ACC112 (cell line): ENCODE results near the gene CHMP4A.
A peak's percentile ranks its signal among the peaks of the same experiment; 100 is the strongest.

ENCODE experiments used
- H2AFZ ChIP-seq: fragments of 200-600 bp; sonication (generic); one replicate; pipeline ENCODE4 v1.6.0; 2017; ENCODE audit warnings: antibody characterized with exemption, low read length; ENCODE audit not compliant: unreplicated experiment
- H3K27ac ChIP-seq: fragments of 200-600 bp; sonication (generic); 2 replicates; pipeline ENCODE4 v1.5.1; 2014; ENCODE audit warnings: low read depth, mild to moderate bottlenecking, antibody characterized with exemption, low read length, moderate library complexity
- H3K27me3 ChIP-seq: fragments of 200-600 bp; sonication (generic); 2 replicates; pipeline ENCODE4 v1.6.1; 2014; ENCODE audit warnings: mild to moderate bottlenecking, antibody characterized with exemption, low read length, moderate library complexity, mixed read lengths; ENCODE audit not compliant: insufficient read depth
- H3K36me3 ChIP-seq: fragments of 200-600 bp; sonication (generic); 2 replicates; pipeline ENCODE4 v1.6.1; 2016; ENCODE audit warnings: mild to moderate bottlenecking, antibody characterized with exemption, low read length, moderate library complexity, mixed read lengths; ENCODE audit not compliant: insufficient read depth
- H3K4me1 ChIP-seq: fragments of 200-600 bp; sonication (generic); one replicate; pipeline ENCODE4 v1.6.1; 2016; ENCODE audit warnings: low read length, mixed read lengths; ENCODE audit not compliant: insufficient read depth, unreplicated experiment, control insufficient read depth
- H3K4me3 ChIP-seq: fragments of 200-600 bp; sonication (generic); 2 replicates; pipeline ENCODE4 v1.5.1; 2014; ENCODE audit warnings: mild to moderate bottlenecking, low read depth, low read length
- H3K79me2 ChIP-seq: fragments of 200-600 bp; sonication (generic); one replicate; pipeline ENCODE4 v1.6.0; 2016; ENCODE audit warnings: low read length; ENCODE audit not compliant: control insufficient read depth, unreplicated experiment, insufficient read depth

CHMP4A gene

GRCh38 chr14:24192933-24193332, 20.4 kb downstream of the CHMP4A start:
- Histone ChIP-seq H3K79me2 (peaks cover 43% of the 10 kb centered on the region), H2AFZ (no peak overlapping the region), H3K4me1 (peaks cover 18% of the 10 kb centered on the region), H3K27me3 (no peaks in the 10 kb centered on the region), H3K27ac (no peak overlapping the region), H3K4me3 (no peak overlapping the region), H3K36me3 (peaks cover 19% of the 10 kb centered on the region)

DNA sequence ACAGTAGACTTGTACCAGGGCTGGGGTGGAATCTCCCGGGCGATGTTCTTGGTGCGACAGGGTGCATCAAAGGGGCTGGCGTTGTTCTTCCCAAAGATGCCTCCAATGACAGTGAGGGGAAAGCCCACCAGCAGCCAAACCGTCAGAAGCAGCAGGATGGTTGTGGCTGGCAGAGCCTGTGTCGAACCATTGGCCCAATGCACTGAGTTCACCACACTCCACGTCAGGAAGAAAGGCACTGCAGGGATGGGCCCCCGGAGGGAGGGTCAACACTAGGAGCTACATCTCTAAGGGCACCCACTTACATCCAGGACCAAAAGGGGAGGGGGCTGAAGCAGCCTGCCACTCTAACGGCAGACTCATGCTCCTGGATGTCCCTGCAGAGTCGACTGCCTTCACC, 22.9 kb downstream of the CHMP4A start:
- Histone ChIP-seq H3K4me3 (no peak overlapping the region), H3K27ac (no peak overlapping the region), H3K36me3 (peaks cover 19% of the 10 kb centered on the region), H3K79me2 (peaks cover 36% of the 10 kb centered on the region), H3K4me1 (peaks cover 16% of the 10 kb centered on the region), H3K27me3 (no peaks in the 10 kb centered on the region), H2AFZ (no peak overlapping the region)

- H3K79me2 ChIP-seq: peaks cover 27% of the 10 kb centered on the region
- H3K4me1 ChIP-seq: peaks cover 13% of the 10 kb centered on the region
- H3K27me3 ChIP-seq: no peaks in the 10 kb centered on the region
- peaks cover 19% of the 10 kb centered on the region for H3K36me3 ChIP-seq
- peak overlapping the region; percentile 90; the same call in 1 of the 2 replicates for H3K4me3 ChIP-seq
- no peak overlapping the region for H2AFZ ChIP-seq
- H3K27ac ChIP-seq: peak overlapping the region; percentile 18
These were observed 23.8 kb downstream of the CHMP4A start for GRCh38 chr14:24189460-24189859.

GRCh38 chr14:24189059-24189375, 24.3 kb downstream of the CHMP4A start:
- H3K4me3 ChIP-seq: peak overlapping the region; percentile 90
- peak overlapping the region; percentile 18 for H3K27ac ChIP-seq
- H3K36me3 ChIP-seq: peaks cover 19% of the 10 kb centered on the region
- peaks cover 9% of the 10 kb centered on the region for H3K4me1 ChIP-seq
- no peaks in the 10 kb centered on the region for H3K27me3 ChIP-seq
- H2AFZ ChIP-seq: no peak overlapping the region
- peaks cover 22% of the 10 kb centered on the region for H3K79me2 ChIP-seq

- Histone ChIP-seq H2AFZ (peak within 1 kb of the TSS; percentile 15), H3K4me1 (peaks cover 6% of the 10 kb centered on the region), H3K27me3 (no peaks in the 10 kb centered on the region), H3K79me2 (peaks cover 19% of the 10 kb centered on the region), H3K27ac (peak within 1 kb of the TSS; percentile 45), H3K4me3 (peak within 1 kb of the TSS; percentile 90), H3K36me3 (peaks cover 19% of the 10 kb centered on the region)
These were observed 24.8 kb downstream of the CHMP4A start, which contains the start of gene IPO4 for GRCh38 chr14:24188251-24189058. Gene IPO4 (minus strand): TSS chr14:24188816. CDS start chr14:24188787, 29 bp downstream.

DNA sequence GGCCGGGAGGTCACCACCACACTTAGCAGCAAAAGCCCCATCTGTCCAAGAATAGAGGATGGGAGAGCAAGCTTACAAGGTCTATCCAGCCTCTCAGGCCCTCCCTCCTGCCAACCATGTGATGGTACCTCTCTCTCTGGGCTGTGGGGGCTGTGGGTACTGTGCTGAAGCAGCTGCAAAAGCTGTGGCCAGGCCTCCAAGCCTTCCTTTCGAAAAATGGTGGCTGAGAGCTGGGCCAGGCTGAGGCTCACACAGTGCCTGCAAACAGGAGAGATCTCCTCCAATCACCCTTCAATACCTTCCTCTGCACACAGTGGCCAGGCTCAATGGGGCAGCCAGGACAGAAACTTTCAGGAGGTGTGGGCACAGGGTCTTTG, 25.8 kb downstream of the CHMP4A start:
- Histone ChIP-seq H3K27ac (no peak overlapping the region), H3K4me1 (peaks cover 6% of the 10 kb centered on the region), H3K27me3 (no peaks in the 10 kb centered on the region), H3K36me3 (peaks cover 13% of the 10 kb centered on the region), H2AFZ (no peak overlapping the region), H3K4me3 (peak overlapping the region; percentile 90), H3K79me2 (peaks cover 13% of the 10 kb centered on the region)

DNA sequence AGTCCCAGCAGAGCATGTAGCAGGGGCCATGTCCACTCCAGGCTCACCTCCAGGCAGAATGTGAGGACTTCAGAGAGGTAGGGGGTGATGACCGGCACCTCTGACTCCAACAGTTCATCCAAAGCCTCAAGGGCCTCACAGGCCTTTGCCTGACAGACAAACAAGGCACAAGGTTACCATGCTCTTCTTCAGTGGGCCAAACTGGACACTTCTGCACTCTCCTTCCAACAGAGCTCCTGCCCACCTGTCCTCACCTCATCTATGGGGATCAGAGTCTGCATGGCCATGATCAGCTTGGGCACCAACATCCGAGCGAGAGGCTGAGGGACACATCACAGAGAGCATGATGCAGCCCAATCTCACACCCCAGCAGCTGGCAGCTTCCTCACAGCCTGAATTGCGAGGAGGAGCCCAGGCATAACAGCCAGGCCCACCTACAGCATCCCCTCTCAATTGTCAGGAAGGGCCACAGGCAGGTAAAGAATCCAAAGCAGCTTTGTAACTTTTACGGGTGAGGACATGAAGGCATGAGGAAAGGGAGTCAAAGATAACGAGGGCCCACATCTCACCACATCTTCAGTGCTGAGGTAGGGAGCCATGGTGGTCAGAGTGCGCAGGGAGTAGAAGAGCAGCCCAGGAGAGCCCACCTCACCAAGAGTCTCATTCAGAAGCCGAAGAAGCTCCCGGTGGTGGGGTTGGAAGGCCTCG, 26.3 kb downstream of the CHMP4A start:
- Histone ChIP-seq H2AFZ (no peak overlapping the region), H3K27ac (no peak overlapping the region), H3K79me2 (peaks cover 11% of the 10 kb centered on the region), H3K4me3 (peak overlapping the region; percentile 90; the same call in 1 of the 2 replicates), H3K27me3 (no peaks in the 10 kb centered on the region), H3K36me3 (0 out of 2 replicates have a peak, but pooled peaks cover 8% of the 10 kb centered on the region), H3K4me1 (peaks cover 6% of the 10 kb centered on the region)

DNA sequence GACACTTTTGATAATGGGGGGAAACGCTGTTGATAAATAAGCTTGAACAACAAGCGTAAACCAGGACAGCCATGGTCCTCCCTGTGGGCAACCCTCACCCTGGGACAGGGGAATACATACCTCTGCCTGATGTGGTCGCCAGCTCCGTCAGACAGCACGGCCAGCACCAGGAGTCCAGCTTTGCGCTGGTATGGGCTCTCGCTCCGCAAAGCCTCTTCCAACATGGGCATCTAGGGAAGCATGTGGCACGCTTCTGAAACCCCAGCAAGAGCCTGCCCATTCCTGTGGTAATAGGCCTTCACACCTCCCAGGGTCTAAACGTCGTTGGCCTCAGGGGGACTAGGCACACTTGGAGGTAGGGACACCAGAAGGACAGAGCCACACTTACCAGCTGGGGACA, 27.5 kb downstream of the CHMP4A start:
- H3K27ac ChIP-seq: no peak overlapping the region
- no peak overlapping the region for H3K4me3 ChIP-seq
- H2AFZ ChIP-seq: no peak overlapping the region
- peaks cover 10% of the 10 kb centered on the region; the same call in 1 of the 2 replicates for H3K36me3 ChIP-seq
- peaks cover 11% of the 10 kb centered on the region for H3K79me2 ChIP-seq
- no peaks in the 10 kb centered on the region for H3K27me3 ChIP-seq
- peaks cover 6% of the 10 kb centered on the region for H3K4me1 ChIP-seq

DNA sequence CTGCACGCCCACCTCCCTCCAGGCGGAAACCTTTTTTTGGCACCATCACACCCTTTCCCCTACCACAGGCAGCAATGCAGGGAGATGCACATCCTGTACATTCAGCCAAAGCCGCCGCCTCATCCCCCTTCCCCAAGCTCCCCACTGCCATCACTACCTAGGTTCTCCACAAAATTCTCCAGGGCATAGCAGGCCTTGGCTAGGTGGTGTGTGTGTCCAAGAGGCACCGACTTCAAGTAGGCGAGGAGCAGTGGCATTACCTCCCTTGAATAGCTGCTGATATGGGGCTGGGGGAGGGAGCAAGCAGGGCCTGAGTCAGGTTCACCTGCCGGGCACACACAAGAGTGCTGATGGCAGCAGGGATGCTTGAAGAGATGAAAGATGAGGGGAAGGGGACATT, 28.3 kb downstream of the CHMP4A start:
- Histone ChIP-seq H3K27ac (no peak overlapping the region), H3K4me1 (peaks cover 6% of the 10 kb centered on the region), H3K36me3 (peaks cover 8% of the 10 kb centered on the region; the same call in 1 of the 2 replicates), H3K27me3 (no peaks in the 10 kb centered on the region), H3K4me3 (no peak overlapping the region), H2AFZ (no peak overlapping the region), H3K79me2 (peaks cover 11% of the 10 kb centered on the region)

DNA sequence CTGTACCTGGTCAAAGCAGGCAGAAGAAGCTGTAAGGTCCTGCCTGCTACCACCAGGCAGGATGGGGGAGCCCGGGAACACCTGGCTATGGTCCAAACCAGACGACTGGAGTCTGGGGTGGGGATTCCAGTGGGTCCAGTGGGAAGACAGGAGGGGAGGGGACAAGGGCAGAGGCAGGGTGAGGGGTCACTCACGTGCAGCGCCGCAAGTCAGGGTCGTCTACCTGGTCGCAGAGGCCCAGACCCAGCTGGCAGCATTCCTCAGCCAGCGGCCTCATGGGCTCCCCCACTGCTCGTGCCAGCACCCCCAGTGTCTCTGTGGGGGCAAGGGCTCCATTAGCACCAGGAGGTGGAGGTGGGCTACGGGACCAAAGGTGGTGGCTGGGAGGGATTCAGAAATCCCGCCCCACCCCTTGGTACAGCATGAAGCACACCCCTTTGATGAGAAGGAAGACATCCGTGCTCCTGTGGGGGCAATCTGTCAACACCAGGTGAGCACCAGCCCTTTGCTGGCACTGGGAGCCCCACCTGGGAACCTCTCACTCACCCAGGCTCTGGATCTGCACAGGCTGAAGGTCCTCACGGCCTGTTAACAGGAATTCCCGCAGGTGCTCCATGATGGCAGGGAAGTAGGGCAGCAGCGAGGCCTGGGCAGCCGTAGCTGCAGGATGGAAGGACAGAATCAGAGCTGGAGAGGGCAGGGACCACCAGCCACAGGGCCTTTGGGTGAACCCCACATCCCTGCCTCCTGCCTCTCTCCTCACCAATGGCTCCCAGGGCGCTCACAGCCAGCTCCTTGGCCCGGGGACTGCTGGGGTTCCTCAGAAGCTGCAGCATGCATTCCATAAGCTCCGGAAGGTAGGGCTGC, 29.0 kb downstream of the CHMP4A start:
- Histone ChIP-seq H3K4me3 (no peak overlapping the region), H2AFZ (no peak overlapping the region), H3K27me3 (no peaks in the 10 kb centered on the region), H3K4me1 (peaks cover 6% of the 10 kb centered on the region), H3K27ac (no peak overlapping the region), H3K36me3 (peaks cover 6% of the 10 kb centered on the region; the same call in 1 of the 2 replicates), H3K79me2 (peaks cover 11% of the 10 kb centered on the region)
